ENCODE data around the gene ZNF418. TPM values are rescaled to one million over a fixed set of nuclear protein-coding genes. Genes with fewer than 3 reads are reported as not detected.
"Not testable (repeated sequence)": the region's sequence is repeated elsewhere in the genome, so short reads cannot be mapped to it uniquely, and the experiment has no call there.

The ZNF418 gene
- total RNA-seq, 1 experiment from 2014 or later = 0.07 TPM

DNA sequence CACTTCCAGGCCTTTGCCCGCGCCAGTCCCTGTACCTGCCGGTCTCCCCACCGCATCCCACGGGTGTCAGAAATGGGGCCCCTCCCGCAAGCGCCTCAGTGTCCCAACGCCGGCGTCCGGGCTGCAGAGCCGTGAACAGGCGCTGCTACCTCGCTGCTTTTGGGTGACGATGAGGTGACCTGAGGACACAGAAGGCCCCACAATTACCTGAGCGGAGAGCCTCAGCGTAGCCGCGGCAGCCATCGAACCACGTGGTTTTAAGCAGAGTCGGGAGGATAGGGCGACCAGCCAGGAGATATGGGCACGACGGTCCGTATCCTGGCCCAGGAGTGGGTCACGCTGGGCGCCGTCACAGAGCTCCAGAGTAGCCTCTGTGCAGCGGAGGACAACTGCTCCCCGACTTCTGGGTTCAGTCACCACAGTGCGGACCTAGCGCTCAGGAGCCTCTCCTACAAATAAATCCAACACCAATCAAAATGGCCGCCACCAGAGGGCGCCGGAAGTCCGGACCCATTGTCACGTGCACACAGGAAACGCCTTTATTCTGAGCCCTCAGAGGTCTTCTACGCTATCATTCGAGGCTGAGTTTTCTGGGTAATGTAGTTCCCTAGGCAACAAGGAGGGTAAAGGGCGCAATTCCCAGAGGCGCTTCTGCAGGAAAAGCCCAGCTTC, 46.5 kb downstream of the ZNF418 start, which contains the start of gene ZNF814:
ZNF814 (minus strand) TSS at position 478 of the 672 bp plus-strand sequence; CDS start at position 243, 235 bp downstream.
- DNase-seq (ENCODE audit: low spot score) = no peak

- DNase-seq (ENCODE audit: low spot score) = no peak
These were observed 47.1 kb downstream of the ZNF418 start for GRCh38 chr19:57888107-57888559.

- DNase-seq (ENCODE audit: low spot score) = no peak
These were observed 47.8 kb downstream of the ZNF418 start for GRCh38 chr19:57887195-57887941.

DNA sequence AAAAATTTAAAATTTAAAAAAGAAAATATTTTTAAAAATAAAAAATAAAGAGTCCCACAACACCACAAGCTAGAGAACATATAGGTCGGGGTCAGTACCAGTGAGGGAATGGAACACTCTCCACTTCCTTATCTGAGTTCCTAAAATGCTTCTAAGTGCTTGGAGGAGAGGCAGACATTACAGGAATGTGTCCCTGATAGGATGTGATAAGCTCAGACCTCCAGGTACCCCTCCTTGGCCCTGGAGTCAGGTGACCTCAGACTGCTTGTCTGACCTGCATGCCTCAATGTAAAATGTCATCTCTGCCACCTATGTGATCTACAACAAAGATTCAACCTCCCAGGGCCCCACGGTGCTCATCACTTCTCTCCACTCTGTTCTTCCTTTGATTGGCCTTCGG, 49.2 kb downstream of the ZNF418 start:
- no peak for DNase-seq (ENCODE audit: low spot score)

DNA sequence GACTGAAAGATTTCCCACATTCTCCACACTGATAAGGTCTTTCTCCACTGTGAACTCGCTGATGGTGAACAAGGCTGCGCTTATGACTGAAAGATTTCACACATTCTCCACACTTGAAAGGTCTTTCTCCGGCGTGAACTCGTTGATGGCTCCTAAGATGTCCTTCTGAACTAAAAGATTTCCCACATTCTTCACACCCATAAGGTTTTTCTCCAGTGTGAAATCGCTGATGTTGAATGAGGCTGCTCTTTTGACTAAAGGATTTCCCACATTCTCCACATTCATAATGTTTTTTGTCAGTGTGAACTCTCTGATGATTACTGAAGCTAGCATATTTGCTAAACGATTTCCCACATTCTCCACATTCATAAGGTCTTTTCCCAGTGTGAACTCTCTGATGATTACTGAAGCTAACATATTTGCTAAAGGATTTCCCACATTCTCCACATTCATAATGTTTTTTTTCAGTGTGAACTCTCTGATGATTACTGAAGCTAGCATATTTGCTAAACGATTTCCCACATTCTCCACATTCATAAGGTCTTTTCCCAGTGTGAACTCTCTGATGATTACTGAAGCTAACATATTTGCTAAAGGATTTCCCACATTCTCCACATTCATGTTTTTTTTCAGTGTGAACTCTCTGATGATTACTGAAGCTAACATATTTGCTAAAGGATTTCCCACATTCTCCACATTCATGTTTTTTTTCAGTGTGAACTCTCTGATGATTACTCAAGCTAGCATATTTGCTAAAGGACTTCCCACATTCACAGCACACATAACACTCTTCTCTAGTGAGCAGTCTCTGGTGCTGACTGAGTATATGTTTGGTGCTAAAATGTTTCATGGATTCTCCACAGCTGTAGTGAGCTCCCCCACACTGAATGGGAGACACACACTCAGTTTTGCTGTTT, 61.1 kb downstream of the ZNF418 start:
- not testable (repeated sequence) for DNase-seq (ENCODE audit: low spot score)

- DNase-seq (ENCODE audit: low spot score) = no peak
These were observed 62.8 kb downstream of the ZNF418 start for GRCh38 chr19:57872450-57872849.

Other genes with a start within 250 kb of the ZNF418 start
- gene ZNF154, start 226.2 kb downstream of the ZNF418 start, total RNA-seq (2014; rRNA removed; shearing (Covaris generic)) = not detected in 2 replicates
- not detected in 2 replicates for gene ZNF671, start 207.8 kb downstream of the ZNF418 start, total RNA-seq (2014; rRNA removed; shearing (Covaris generic))
- 20.9 and 26.1 TPM in 2 replicates for gene ZNF776, start 188.6 kb downstream of the ZNF418 start, total RNA-seq (2014; rRNA removed; shearing (Covaris generic))
- gene ZNF586, start 165.7 kb downstream of the ZNF418 start, total RNA-seq (2014; rRNA removed; shearing (Covaris generic)) = 18.9 and 24.6 TPM in 2 replicates
- 4.6 and 11.6 TPM in 2 replicates for gene ZNF552, start 120.5 kb downstream of the ZNF418 start, total RNA-seq (2014; rRNA removed; shearing (Covaris generic))
- 22.9 and 26.6 TPM in 2 replicates for gene ZNF587B, start 105.1 kb downstream of the ZNF418 start, total RNA-seq (2014; rRNA removed; shearing (Covaris generic))
- gene ZNF587, start 85.5 kb downstream of the ZNF418 start, total RNA-seq (2014; rRNA removed; shearing (Covaris generic)) = 24.7 and 31.9 TPM in 2 replicates
- gene ZNF814, start 46.4 kb downstream of the ZNF418 start, total RNA-seq (2014; rRNA removed; shearing (Covaris generic)) = 0.29 and 1.7 TPM in 2 replicates
- gene ZNF417, start 18.8 kb downstream of the ZNF418 start, total RNA-seq (2014; rRNA removed; shearing (Covaris generic)) = 10.1 and 11.7 TPM in 2 replicates
- gene ZNF256, start 12.3 kb upstream of the ZNF418 start, total RNA-seq (2014; rRNA removed; shearing (Covaris generic)) = 3.1 and 3.7 TPM in 2 replicates
- not detected in 2 replicates for gene C19orf18, start 39.1 kb upstream of the ZNF418 start, total RNA-seq (2014; rRNA removed; shearing (Covaris generic))
- gene ZNF606, start 67.4 kb upstream of the ZNF418 start, total RNA-seq (2014; rRNA removed; shearing (Covaris generic)) = 0.07 TPM in 1 of 2 replicates, not detected in the other
- not detected in 2 replicates for gene ZSCAN1, start 98.6 kb upstream of the ZNF418 start, total RNA-seq (2014; rRNA removed; shearing (Covaris generic))
- not detected in 2 replicates for gene ZNF135, start 123.9 kb upstream of the ZNF418 start, total RNA-seq (2014; rRNA removed; shearing (Covaris generic))
- 2.9 and 5.5 TPM in 2 replicates for gene ZSCAN18, start 162.8 kb upstream of the ZNF418 start, total RNA-seq (2014; rRNA removed; shearing (Covaris generic))
- 16.0 and 16.6 TPM in 2 replicates for gene ZNF329, start 215.4 kb upstream of the ZNF418 start, total RNA-seq (2014; rRNA removed; shearing (Covaris generic))
- gene ZNF274, start 247.7 kb upstream of the ZNF418 start, total RNA-seq (2014; rRNA removed; shearing (Covaris generic)) = 23.5 and 26.9 TPM in 2 replicates

Data from A172 (cell line).